Measurements from ENCODE around the gene MYO15B. TPM values are rescaled to one million over a fixed set of nuclear protein-coding genes. Genes with fewer than 3 reads are reported as not detected.

The MYO15B gene
- total RNA-seq, 1 experiment from 2014 or later = 7.1 TPM

- no peaks in the 10 kb centered on the region for H3K9me2 ChIP-seq (replicated peaks; ENCODE audit: low read length)
- H3K27ac ChIP-seq (ENCODE audit: low read length) = no peak overlapping the region
- intact Hi-C loops (cut with micrococcal nuclease) = no loop called here
- CTCF ChIA-PET = interaction anchor here (1.4 kb wide), 1 partner anchor 77 kb away, joined by 5 read pairs; the partner anchor contains the start of gene LLGL2
- no peaks in the 10 kb centered on the region for H3K36me3 ChIP-seq (ENCODE audit: low read depth, low read length)
- H3K4me1 ChIP-seq (ENCODE audit: insufficient read depth, low read length) = peaks cover 27% of the 10 kb centered on the region
- H3K4me2 ChIP-seq (ENCODE audit: low read length) = no peak overlapping the region
- no peak overlapping the region for H2AFZ ChIP-seq (ENCODE audit: low read length)
- H3K9me3 ChIP-seq (ENCODE audit: low read length) = no peaks in the 10 kb centered on the region
- H3K27me3 ChIP-seq (ENCODE audit: low read length) = no peaks in the 10 kb centered on the region
- POLR2A ChIA-PET (ENCODE audit: unreplicated experiment) = interaction anchor here (0.6 kb wide), 1 partner anchor 9 kb away, joined by 5 read pairs; no protein-coding TSS in a partner anchor
- no TSS peak for BruUV-seq (replicated peaks)
- H3K4me3 ChIP-seq (ENCODE audit: low read length) = no peak overlapping the region
- TF ChIP-seq EZH2phosphoT487 (IDR thresholded peaks at IDR 0.05; ENCODE audit: borderline replicate concordance, low read length) (no peak), EZH2 (IDR thresholded peaks at IDR 0.05; ENCODE audit: low read length, unreplicated experiment) (no peak)
- TF ChIP-seq, protein P1, sequence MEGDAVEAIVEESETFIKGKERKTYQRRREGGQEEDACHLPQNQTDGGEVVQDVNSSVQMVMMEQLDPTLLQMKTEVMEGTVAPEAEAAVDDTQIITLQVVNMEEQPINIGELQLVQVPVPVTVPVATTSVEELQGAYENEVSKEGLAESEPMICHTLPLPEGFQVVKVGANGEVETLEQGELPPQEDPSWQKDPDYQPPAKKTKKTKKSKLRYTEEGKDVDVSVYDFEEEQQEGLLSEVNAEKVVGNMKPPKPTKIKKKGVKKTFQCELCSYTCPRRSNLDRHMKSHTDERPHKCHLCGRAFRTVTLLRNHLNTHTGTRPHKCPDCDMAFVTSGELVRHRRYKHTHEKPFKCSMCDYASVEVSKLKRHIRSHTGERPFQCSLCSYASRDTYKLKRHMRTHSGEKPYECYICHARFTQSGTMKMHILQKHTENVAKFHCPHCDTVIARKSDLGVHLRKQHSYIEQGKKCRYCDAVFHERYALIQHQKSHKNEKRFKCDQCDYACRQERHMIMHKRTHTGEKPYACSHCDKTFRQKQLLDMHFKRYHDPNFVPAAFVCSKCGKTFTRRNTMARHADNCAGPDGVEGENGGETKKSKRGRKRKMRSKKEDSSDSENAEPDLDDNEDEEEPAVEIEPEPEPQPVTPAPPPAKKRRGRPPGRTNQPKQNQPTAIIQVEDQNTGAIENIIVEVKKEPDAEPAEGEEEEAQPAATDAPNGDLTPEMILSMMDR (conservative IDR thresholded peaks at IDR 0.05; ENCODE audit: low read depth, low read length) = no peak
- no peak overlapping the region for H3K9ac ChIP-seq (ENCODE audit: low read length)
- DNase-seq (no peak), ATAC-seq (no peak)
- H3K79me2 ChIP-seq (ENCODE audit: low read length) = no peaks in the 10 kb centered on the region
- H3F3A ChIP-seq (ENCODE audit: low read length, unreplicated experiment) = no peaks in the 10 kb centered on the region
- no peaks in the 10 kb centered on the region for H4K20me1 ChIP-seq (ENCODE audit: low read length)
These were observed 15.0 kb downstream of the MYO15B start for GRCh38 chr17:75602644-75603043.

DNA sequence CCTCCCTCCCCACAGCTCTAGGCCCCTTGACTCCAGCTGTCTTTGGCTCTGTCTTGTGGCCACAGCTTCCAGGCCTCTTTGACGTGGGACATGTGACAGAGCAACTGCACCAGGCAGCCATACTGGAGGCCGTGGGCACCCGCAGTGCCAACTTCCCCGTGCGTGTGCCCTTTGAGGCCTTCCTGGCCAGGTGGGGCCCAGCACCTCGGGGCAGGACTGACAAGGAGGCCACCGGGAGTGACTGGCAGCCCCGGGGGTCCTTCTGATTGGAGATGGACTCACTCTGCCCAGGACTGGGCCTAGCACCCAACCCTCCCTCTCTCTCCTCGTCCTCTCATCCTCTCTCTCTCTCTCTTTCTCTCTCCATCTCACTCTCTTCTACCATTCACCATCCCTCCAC, 15.5 kb downstream of the MYO15B start:
- H3K4me1 ChIP-seq (ENCODE audit: insufficient read depth, low read length) = peaks cover 27% of the 10 kb centered on the region
- H3K27me3 ChIP-seq (ENCODE audit: low read length) = no peaks in the 10 kb centered on the region
- H3K79me2 ChIP-seq (ENCODE audit: low read length) = no peaks in the 10 kb centered on the region
- no peaks in the 10 kb centered on the region for H3K9me3 ChIP-seq (ENCODE audit: low read length)
- ATAC-seq = no peak
- no peaks in the 10 kb centered on the region for H3K36me3 ChIP-seq (ENCODE audit: low read depth, low read length)
- ChIA-PET CTCF (interaction anchor here (1.1 kb wide), 1 partner anchor 31 kb away, joined by 6 read pairs; the partner anchor contains the start of gene SMIM5), POLR2A (ENCODE audit: unreplicated experiment) (interaction anchor here (0.6 kb wide), 1 partner anchor 9 kb away, joined by 5 read pairs; no protein-coding TSS in a partner anchor)
- no peaks in the 10 kb centered on the region for H3K9me2 ChIP-seq (replicated peaks; ENCODE audit: low read length)
- H4K20me1 ChIP-seq (ENCODE audit: low read length) = no peaks in the 10 kb centered on the region
- no peak overlapping the region for H2AFZ ChIP-seq (ENCODE audit: low read length)
- no peak for DNase-seq
- H3F3A ChIP-seq (ENCODE audit: low read length, unreplicated experiment) = no peaks in the 10 kb centered on the region
- H3K4me3 ChIP-seq (ENCODE audit: low read length) = no peak overlapping the region
- no peak overlapping the region for H3K4me2 ChIP-seq (ENCODE audit: low read length)
- no peak overlapping the region for H3K27ac ChIP-seq (ENCODE audit: low read length)
- no TSS peak for BruUV-seq (replicated peaks)
- no peak overlapping the region for H3K9ac ChIP-seq (ENCODE audit: low read length)
- intact Hi-C loops (cut with micrococcal nuclease) = no loop called here
- no peak for TF ChIP-seq EZH2phosphoT487 (IDR thresholded peaks at IDR 0.05; ENCODE audit: borderline replicate concordance, low read length)
- TF ChIP-seq, protein P1 (conservative IDR thresholded peaks at IDR 0.05; ENCODE audit: low read depth, low read length) = no peak
- TF ChIP-seq EZH2 (IDR thresholded peaks at IDR 0.05; ENCODE audit: low read length, unreplicated experiment) = no peak

- Histone ChIP-seq H3K27me3 (ENCODE audit: low read length) (no peaks in the 10 kb centered on the region), H3K4me1 (ENCODE audit: insufficient read depth, low read length) (peaks cover 27% of the 10 kb centered on the region), H3K4me2 (ENCODE audit: low read length) (peak overlapping the region; percentile 53), H3K9ac (ENCODE audit: low read length) (no peak overlapping the region), H4K20me1 (ENCODE audit: low read length) (no peaks in the 10 kb centered on the region), H3F3A (ENCODE audit: low read length, unreplicated experiment) (no peaks in the 10 kb centered on the region), H3K79me2 (ENCODE audit: low read length) (no peaks in the 10 kb centered on the region), H3K36me3 (ENCODE audit: low read depth, low read length) (no peaks in the 10 kb centered on the region), H3K9me3 (ENCODE audit: low read length) (no peaks in the 10 kb centered on the region), H3K27ac (ENCODE audit: low read length) (peak overlapping the region; percentile 38), H3K9me2 (replicated peaks; ENCODE audit: low read length) (no peaks in the 10 kb centered on the region), H2AFZ (ENCODE audit: low read length) (peak overlapping the region; percentile 37; the same call in 1 of the 2 replicates), H3K4me3 (ENCODE audit: low read length) (no peak overlapping the region)
- CTCF ChIA-PET = interaction anchor here (0.6 to 1.1 kb wide), 3 partner anchors 11 to 144 kb away, joined by 3 to 6 read pairs (median 4); partner anchors contain the start of gene SMIM5
- peak; percentile 65 for ATAC-seq
- POLR2A ChIA-PET (ENCODE audit: unreplicated experiment) = interaction anchor here (0.6 kb wide), 1 partner anchor 77 kb away, joined by 7 read pairs; no protein-coding TSS in a partner anchor
- peak; percentile 62 for DNase-seq
- BruUV-seq (replicated peaks) = no TSS peak
- intact Hi-C loops (cut with micrococcal nuclease) = no loop called here
- TF ChIP-seq, protein P1 (conservative IDR thresholded peaks at IDR 0.05; ENCODE audit: low read depth, low read length) = no peak
- TF ChIP-seq EZH2 (IDR thresholded peaks at IDR 0.05; ENCODE audit: low read length, unreplicated experiment) (no peak), EZH2phosphoT487 (IDR thresholded peaks at IDR 0.05; ENCODE audit: borderline replicate concordance, low read length) (no peak)
These were observed 16.6 kb downstream of the MYO15B start for GRCh38 chr17:75604034-75604695.

Data from PC-3 (cell line).